HK-2 (cell line): ENCODE results near the gene ADAMTS13.
"Not testable (repeated sequence)": the region's sequence is repeated elsewhere in the genome, so short reads cannot be mapped to it uniquely, and the experiment has no call there.

Experiments
- DNase-seq: peaks from one replicate; pipeline ENCODE4 v3.0.0-alpha.2; 2018; ENCODE audit not compliant: unreplicated experiment

Gene ADAMTS13

DNA sequence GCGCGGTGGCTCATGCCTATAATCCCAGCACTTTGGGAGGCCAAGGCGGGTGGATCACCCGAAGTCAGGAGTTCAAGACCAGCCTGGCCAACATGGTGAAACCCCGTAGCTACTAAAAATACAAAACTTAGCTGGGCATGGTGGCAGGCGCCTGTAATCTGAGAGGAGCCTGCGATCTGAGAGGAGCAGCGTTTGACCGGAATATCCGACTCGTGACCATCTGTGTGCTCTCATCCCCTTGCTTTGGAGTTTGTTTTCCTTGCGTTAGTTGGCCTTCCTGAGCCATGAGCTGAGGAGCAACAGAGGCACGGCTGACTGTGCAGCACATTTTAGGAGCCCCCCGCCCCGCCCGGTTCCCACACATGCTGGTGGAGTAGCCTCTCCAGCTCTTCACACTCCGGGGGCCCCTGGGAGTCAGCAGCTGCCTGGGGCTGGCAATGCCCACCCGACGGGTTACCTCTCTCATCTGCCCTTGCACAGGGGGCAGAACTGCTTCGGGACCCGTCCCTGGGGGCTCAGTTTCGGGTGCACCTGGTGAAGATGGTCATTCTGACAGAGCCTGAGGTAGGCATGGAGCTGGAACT lies 3.0 kb downstream of the ADAMTS13 start:
- DNase-seq = no peak

DNA sequence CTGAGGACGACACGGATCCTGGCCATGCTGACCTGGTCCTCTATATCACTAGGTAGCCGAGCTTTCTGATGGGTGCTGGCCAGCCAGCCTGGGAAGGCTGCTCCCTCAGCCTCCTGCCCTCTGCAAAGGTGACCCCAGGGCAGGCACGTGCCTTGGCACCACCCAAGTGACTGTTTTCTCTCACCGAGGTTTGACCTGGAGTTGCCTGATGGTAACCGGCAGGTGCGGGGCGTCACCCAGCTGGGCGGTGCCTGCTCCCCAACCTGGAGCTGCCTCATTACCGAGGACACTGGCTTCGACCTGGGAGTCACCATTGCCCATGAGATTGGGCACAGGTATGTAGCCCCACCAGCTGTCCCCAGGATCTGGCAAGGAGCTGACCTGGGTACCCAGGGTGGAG lies 3.8 kb downstream of the ADAMTS13 start:
- no peak for DNase-seq

- no peak for DNase-seq
These were observed 5.6 kb downstream of the ADAMTS13 start for GRCh38 chr9:133427658-133428348.

- no peak for DNase-seq
These were observed 6.5 kb downstream of the ADAMTS13 start for GRCh38 chr9:133428617-133429101.

GRCh38 chr9:133429214-133429613 lies 7.0 kb downstream of the ADAMTS13 start:
- no peak for DNase-seq

DNA sequence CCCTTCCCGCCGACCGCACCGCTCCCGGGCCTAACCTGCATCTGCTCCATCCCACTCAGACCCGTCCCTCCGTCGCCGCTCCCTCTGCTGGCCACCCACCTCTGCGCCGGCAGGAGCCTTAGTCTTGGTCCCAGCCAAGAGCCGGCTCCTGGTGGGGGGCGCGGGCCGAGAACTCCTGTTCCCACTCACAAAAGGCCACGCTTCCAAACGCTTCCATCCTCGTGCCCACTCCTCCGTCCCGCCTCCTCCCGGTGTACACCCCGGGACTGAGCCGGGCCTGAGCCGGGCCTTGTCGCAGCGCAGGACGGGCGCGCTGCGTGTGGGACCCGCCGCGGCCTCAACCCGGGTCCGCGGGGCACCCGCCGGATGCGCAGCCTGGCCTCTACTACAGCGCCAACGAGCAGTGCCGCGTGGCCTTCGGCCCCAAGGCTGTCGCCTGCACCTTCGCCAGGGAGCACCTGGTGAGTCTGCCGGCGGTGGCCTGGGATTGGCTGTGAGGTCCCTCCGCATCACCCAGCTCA lies 7.5 kb downstream of the ADAMTS13 start:
- no peak for DNase-seq

- no peak for DNase-seq
These were observed 8.1 kb downstream of the ADAMTS13 start for GRCh38 chr9:133430244-133430643.

GRCh38 chr9:133433351-133433843 lies 11.2 kb downstream of the ADAMTS13 start:
- DNase-seq = no peak

DNA sequence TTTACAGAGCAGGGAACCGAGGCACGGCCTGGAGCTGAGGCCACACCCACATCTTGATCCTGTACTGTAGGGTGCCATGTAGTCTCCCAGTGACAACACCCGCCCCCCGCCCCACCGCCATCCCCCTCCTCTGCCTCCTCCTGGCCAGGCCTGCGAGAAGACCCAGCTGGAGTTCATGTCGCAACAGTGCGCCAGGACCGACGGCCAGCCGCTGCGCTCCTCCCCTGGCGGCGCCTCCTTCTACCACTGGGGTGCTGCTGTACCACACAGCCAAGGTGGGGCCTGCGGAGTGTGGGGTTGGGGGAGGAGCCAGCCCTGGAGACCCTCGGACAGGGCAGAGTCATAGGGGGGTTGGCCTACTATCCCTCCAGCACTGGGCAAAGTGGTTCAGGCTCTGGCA lies 14.5 kb downstream of the ADAMTS13 start:
- no peak for DNase-seq

- DNase-seq = no peak
These were observed 15.8 kb downstream of the ADAMTS13 start for GRCh38 chr9:133437753-133438531.

- no peak for DNase-seq
These were observed 17.2 kb downstream of the ADAMTS13 start for GRCh38 chr9:133439337-133439736.

DNA sequence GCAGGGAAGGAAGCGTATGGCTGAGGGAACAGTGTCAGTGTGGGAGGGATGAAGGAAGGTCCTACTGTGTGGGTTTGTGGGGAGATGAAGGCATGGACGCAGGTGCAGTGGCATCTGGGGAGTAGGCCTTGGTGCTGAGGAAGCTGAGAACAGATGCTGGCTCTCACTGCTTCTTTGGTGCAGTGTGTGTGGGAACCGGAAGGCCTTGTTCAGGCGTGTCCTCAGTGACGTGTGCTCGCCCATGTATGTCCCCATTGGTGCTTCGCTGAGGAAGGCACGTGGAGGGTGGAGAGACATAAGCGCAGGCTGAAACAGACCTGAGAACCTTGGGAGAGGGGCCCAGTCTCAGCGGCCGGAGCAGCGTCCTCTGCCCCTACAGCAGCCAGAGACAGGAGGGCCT lies 18.7 kb downstream of the ADAMTS13 start:
- no peak for DNase-seq

- DNase-seq = no peak
These were observed 19.4 kb downstream of the ADAMTS13 start for GRCh38 chr9:133441571-133441970.

GRCh38 chr9:133443248-133443647 lies 21.1 kb downstream of the ADAMTS13 start:
- DNase-seq = no peak

DNA sequence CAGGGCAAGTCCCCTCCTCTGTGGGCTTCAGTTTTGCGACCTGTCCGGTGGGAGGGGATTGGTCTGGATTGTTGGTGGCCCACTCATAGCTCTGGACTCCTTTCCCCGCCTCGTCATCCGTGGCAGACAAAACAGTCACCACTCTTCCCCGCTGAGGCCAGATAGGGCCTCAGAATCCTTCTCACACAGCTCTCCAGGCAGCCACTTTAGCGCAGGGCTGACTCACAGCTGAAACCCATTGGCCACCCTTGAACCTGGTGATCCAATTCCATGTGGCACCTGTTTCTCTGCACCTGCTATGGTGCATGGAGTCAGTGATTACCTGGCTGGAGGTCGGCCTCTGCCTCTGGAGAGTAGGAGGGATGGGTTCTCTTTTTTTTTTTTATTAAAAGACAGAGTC lies 21.8 kb downstream of the ADAMTS13 start:
- peak; percentile 52 for DNase-seq

- no peak for DNase-seq
These were observed 23.3 kb downstream of the ADAMTS13 start for GRCh38 chr9:133445293-133445969.

GRCh38 chr9:133448487-133448972 lies 26.4 kb downstream of the ADAMTS13 start:
- no peak for DNase-seq

DNA sequence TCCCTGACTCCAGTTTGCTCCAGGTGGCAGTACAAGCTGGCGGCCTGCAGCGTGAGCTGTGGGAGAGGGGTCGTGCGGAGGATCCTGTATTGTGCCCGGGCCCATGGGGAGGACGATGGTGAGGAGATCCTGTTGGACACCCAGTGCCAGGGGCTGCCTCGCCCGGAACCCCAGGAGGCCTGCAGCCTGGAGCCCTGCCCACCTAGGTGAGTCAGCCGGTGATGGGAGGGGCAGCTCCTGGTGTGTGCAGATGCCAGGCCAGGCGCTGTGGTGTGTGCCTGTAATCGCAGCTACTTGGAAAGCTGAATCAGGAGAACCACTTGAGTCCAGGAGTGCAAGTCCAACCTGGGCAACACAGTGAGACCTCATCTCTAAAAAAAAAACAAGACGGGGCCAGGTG lies 27.6 kb downstream of the ADAMTS13 start:
- DNase-seq = peak; percentile 70

DNA sequence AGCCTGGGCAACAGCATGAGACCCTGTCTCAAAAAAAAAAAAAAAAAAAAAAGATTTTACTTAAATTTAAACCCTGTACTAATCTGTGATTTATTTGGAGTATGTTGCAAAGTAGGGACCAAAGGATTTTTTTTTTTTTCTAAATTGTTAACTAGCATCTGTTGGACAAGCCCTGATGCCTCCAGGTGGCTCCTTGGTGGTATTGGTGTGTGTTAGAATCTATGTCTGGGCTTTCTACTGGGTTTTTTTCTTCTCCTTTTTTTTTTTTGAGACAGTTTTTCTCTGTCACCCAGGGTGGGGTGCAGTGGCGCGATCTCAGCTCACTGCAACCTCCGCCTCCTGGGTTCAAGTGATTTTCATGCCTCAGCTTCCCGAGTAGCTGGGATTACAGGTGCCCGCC lies 29.7 kb downstream of the ADAMTS13 start:
- not testable (repeated sequence) for DNase-seq

- DNase-seq = no peak
These were observed 30.4 kb downstream of the ADAMTS13 start for GRCh38 chr9:133452562-133452961.

DNA sequence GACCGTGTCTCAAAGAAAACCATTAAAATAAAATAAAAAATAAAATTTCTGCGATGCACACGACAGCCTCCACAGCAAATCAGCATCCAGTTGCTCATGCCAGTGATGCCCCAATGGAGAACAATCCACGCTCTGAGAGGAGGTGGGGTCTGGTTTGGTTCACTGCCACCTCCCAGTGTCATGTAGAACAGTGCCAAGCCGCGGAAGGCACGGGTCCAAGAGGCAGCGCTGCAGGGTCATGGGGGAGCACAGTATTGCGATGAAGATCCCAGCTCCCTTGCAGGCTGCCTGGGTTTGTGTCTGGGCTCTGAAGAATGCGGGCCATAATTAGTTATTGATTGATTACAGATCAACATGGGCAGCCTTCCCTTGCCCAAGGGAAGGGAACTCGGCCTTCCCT lies 31.5 kb downstream of the ADAMTS13 start:
- no peak for DNase-seq

DNA sequence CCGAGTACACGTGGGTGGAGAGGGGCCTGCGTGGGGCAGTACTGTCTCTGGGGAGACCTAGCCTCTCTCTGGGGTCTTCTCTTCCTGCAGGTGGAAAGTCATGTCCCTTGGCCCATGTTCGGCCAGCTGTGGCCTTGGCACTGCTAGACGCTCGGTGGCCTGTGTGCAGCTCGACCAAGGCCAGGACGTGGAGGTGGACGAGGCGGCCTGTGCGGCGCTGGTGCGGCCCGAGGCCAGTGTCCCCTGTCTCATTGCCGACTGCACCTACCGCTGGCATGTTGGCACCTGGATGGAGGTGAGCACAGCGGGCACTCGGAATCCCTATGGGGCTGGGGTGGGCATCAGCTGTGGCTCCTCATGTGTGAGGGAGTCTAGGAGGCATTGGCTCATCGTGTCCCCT lies 32.2 kb downstream of the ADAMTS13 start:
- no peak for DNase-seq
